NCI-H774 (cell line): ENCODE measurements around the gene CDC42SE1.

Experiments
- DNase-seq: peaks from one replicate; lab custom pipeline; 2025; lab: John Stamatoyannopoulos, UW

The CDC42SE1 gene

DNA sequence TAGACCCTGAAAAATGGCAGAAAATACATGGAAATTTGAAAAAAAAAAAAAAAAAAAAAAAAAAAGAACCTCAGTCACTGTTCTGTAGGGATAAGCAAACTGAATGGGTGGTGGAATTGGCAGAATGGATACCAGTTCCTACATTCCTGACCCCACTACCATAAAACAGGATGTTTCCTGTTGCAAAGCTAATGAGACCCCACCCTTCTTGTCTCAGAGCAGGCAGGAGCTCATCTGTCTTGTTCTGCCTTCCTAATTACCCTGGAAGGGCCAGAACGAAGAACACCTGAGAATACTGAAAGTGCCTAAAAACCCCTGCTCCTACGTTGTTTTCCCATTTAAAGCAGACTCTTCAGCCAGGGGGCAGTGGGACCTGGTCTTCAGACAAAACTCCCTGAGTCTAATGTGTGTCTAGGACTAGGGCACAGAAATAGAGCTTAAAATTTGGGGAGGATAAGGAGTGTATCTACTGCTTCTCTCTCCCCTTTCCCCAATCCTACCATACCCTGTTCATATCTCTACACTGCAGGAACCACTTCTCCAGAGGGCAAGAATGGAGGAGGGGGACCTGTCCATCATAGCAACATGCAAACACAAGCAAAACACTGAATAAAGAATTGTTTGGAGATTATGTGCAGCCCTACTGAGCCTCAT, 7.9 kb downstream of the CDC42SE1 start:
- DNase-seq, result no peak

- DNase-seq, result no peak
These were observed 9.3 kb downstream of the CDC42SE1 start for GRCh38 chr1:151050051-151050688.

GRCh38 chr1:151049458-151049857, 10.0 kb downstream of the CDC42SE1 start:
- no peak for DNase-seq

DNA sequence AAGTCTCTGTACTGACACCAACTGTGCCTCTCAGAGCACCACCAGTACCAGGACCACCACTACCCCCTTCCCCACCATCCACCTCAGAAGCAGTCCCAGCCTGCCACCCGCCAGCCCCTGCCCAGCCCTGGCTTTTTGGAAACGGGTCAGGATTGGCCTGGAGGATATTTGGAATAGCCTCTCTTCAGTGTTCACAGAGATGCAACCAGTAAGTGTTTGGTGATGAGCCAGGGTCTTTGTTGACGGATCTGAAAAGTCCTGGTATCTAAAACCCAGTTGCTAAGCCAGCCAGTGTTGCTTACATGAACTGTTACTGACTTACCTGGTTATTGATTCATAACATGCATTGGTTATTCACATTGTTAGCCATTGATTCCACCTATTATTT, 10.8 kb downstream of the CDC42SE1 start:
- no peak for DNase-seq

GRCh38 chr1:151047925-151048644, 11.3 kb downstream of the CDC42SE1 start:
- peak; percentile 16 for DNase-seq

DNA sequence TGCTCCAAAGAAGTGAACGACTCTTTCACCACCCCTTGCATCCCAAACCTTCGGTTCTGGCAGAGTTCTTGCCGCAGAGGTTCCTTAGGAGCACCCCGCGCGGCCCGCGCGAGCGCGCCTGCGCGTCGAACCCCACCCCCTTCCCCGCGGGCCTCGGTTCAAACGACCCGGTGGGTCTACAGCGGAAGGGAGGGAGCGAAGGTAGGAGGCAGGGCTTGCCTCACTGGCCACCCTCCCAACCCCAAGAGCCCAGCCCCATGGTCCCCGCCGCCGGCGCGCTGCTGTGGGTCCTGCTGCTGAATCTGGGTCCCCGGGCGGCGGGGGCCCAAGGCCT, 11.9 kb downstream of the CDC42SE1 start, which contains the start of gene C1orf56:
TSS of gene C1orf56 (plus strand) at position 161 of the 334 bp plus-strand sequence. CDS start at position 258, 97 bp downstream.
- DNase-seq, result peak; percentile 55

DNA sequence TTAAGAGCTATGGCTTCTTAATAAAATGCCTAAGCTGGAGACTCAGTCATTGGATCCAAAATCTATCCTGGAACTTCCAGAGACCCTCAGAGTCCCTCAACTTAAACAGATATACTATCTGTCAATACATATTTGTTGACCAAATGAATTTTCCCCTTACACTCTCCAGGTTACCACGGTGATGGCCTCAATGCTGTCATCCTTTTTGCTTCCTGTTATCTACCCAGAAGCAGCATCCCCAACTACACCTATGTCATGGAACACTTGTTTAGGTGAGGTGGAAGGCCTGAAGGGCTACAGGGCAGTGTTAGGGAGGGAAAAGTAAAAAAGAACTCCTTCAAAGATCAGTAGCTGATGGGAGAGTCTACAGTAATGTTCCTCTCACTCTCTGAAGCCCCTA, 16.3 kb downstream of the CDC42SE1 start:
- DNase-seq, result no peak

GRCh38 chr1:151039521-151039920, 19.9 kb downstream of the CDC42SE1 start:
- DNase-seq, result no peak

DNA sequence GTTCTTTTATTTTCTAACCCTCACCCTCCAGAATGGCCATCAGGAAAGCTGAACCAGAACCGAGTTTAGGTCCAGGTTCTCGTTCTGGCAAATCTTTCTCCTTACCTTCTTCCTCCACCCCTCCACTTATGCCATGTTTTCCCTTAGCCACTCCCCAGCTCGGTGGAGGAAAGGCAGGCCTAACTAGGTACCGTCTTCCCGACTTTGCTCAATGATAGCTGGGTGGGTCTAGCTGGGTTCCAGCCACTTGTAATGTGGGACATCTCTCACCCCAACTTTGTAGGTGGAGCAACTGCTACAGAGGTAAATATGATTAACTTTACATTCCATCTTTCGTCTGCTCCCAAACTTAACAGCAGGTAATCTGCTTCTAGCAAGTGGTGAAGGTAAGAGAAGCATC, 22.4 kb downstream of the CDC42SE1 start:
- no peak for DNase-seq

DNA sequence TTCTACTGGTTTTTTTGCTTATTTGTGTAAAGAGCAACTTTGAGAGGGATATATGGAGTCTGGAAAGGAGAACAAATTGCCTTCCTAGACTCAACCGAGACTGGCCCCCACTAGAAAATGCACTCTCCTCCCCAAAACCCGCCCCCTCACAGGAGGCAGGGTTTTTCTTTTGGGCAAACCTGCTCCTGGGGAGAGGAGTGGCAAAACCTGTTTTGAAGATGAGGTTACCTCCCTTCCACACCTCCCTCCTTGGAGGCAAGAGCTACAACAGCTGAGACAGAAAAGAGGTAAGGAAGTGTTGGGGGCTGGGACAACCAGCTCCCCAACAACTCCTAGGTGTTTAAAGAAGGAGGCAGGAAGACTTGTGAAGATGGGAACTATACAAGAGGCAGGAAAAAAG, 23.1 kb downstream of the CDC42SE1 start, which contains the start of gene BNIPL:
TSS of gene BNIPL (plus strand) at position 231 of the 400 bp plus-strand sequence. CDS start at position 371, 140 bp downstream.
- no peak for DNase-seq

DNA sequence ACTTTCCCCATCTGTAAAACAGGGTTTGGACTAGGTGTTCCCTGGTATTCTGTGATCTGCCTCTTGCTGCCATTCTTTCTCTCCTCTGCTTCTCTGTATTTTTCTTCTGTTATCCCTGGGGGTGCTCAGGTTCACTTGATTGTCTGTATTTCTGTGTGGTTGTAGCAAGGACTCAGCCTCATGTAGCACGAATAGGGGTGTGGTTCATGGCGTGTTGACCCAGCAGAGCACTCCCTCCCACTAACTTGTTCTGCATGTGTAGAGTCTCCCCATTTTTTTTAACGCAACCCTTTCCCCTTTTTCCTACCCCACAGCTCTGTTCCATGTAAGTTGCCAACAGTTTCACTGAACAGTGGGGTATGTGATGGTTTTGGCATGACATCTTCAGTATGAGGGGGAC, 24.3 kb downstream of the CDC42SE1 start:
- no peak for DNase-seq

DNA sequence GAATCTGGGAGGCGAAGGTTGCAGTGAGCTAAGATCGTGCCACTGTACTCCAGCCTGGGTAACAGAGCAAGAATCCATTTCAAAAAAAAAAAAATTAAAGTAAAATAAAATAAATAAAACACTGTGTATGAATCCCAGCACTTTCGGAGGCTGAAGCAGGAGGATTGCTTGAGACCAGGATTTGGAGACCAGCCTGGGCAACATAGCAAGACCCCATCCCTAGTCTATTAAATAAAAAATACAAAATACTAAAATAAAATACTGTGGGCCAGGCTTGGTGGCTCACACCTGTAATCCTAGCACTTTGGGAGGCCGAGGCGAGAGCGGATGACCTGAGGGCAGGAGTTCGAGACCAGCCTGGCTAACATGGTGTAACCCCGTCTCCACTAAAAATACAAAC, 27.3 kb downstream of the CDC42SE1 start:
- no peak for DNase-seq

GRCh38 chr1:151026460-151026859, 33.0 kb downstream of the CDC42SE1 start:
- DNase-seq, result no peak

GRCh38 chr1:151024540-151025146, 34.8 kb downstream of the CDC42SE1 start:
- peak; percentile 27 for DNase-seq

GRCh38 chr1:151013518-151013917, 45.9 kb downstream of the CDC42SE1 start:
- DNase-seq, result no peak

DNA sequence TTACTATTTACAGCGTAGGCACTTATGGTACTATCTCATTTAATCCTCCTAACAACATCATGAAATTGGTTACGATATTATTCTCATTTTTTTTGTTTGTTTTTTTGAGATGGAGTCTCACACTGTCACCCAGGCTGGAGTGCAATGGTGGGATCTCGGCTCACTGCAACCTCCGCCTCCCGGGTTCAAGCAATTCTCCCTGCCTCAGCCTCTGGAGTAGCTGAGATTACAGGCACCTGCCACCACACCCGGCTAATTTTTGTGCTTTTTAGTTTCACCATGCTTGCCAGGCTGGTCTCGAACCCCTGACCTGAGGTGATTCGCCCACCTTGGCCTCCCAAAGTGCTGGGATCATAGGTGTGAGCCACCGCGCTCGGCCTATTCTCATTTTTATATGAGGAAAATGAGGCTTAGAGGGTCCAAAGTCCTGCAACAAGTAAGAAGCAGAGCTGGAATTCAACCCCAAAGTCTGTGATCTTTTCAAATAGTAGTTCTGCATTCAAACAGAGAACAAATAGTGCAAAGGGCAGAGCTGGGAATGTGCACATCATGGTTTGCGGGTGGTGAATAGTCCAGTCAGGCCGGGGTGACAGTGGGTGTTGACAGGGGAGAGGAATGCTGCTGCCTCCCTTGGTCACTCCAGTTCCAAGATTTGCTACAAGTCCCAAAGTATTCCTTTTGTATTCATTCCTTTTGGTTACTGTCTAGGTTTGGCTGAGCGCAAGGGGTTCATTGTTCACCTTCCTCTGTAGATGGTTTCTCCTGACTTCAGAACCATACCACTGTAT, 46.5 kb downstream of the CDC42SE1 start:
- DNase-seq, result no peak

GRCh38 chr1:151011154-151011850, 48.1 kb downstream of the CDC42SE1 start:
- DNase-seq, result no peak

DNA sequence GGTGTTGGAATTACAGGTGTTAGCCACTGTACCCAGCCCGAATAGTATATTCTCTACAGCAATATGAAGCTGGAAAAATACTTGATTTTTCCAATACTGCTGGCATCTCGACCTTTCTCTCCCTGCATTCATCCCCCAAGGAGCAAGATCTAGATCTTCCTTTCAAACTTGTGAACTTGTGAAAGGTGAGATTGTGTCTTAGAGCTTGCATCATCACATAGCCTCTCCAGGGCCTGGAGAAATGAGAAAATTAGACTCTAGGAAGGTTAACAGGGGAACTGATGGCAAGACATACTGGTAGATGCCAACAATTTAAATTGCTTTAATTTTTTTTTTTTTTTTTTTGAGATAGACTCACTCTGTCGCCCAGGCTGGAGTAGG, 49.1 kb downstream of the CDC42SE1 start:
- no peak for DNase-seq

DNA sequence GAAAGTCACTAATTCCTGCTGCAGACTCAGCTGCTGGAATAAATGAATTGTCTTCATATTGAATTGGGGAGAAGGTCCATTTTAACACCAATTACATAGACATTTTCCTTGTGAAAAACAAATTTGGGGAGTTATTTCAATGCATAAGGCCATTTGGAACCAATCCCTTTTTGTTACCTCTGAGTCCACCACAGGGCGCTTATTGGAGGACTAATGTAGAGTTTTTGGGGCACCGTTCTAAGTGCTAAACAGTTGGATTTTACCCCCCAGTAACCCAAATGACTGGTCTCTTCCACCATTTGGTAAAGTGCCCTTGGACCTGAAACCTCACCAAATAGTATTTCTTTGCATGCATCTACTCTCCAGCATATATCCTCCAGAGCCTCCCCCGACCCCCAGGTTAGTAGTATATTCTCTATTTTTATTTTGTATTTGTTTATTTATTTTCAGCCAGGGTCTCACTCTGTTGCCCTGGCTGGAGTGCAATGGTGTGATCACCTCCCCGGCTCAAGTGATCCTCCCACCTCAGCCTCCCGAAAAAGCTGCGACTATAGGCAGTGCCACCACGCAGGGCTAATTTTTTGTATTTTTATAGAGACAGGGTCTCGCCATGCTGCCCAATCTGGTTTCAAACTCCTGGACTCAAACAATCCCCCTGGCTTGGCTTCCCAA, 49.6 kb downstream of the CDC42SE1 start:
- DNase-seq, result no peak

DNA sequence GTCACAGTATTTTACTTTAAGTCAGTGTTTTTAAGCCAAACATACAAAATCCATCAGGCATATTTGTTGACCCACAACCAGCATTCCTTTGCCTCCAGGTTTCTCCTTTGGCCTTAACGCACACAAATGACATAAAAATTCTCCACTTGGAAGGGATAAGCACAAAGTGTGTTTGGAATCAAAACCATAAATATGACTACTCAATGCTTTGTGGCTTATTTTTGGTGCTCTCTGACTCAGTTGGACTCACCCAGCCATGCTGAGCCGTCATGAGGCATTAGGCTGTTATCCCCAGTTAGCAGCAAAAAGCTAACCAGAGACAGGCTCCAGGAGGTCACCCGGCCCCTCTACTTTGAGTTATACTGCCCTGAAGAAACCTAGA, 50.2 kb downstream of the CDC42SE1 start:
- DNase-seq, result no peak
